MCF 10A (cell line): ENCODE results near the gene PDILT. TPM values are rescaled to one million over a fixed set of nuclear protein-coding genes. Genes with fewer than 3 reads are reported as not detected.
A peak's percentile ranks its signal among the peaks of the same experiment; 100 is the strongest.

Experiments
- BruUV-seq: library from RNA; stranded (reverse); fragments of 400-500 nt; replicated peaks from 2 replicates; lab custom pipeline; 2021; lab: Mats Ljungman, UMichigan
- CTCF ChIA-PET: fragments of 300-600 bp; sonication (Branson Sonifier 250); formaldehyde crosslinking; extraction: SDS; loops from one replicate; lab custom pipeline; 2021; ENCODE audit warnings: antibody characterized with exemption, inconsistent platforms; lab: Yijun Ruan, JAX
- POLR2A ChIA-PET: fragments of 300-600, 350-650 bp; sonication (Branson Sonifier 250); formaldehyde crosslinking; extraction: SDS; loops from one replicate; lab custom pipeline; 2020; ENCODE audit warnings: antibody characterized with exemption, inconsistent platforms; lab: Yijun Ruan, JAX
- DNase-seq: peaks from one replicate; pipeline ENCODE4 v3.0.0-alpha.2; 2018; ENCODE audit not compliant: unreplicated experiment
- H3K27ac Mint-ChIP-seq: one replicate; pipeline ENCODE4 v1.8.0; 2022; ENCODE audit warnings: mild to moderate bottlenecking, low read depth, mixed read lengths; ENCODE audit not compliant: unreplicated experiment
- H3K27me3 Mint-ChIP-seq: one replicate; pipeline ENCODE4 v1.8.0; 2022; ENCODE audit warnings: mixed read lengths; ENCODE audit not compliant: insufficient read depth, unreplicated experiment
- H3K36me3 Mint-ChIP-seq: one replicate; pipeline ENCODE4 v1.8.0; 2022; ENCODE audit warnings: mild to moderate bottlenecking, moderate library complexity, mixed read lengths; ENCODE audit not compliant: insufficient read depth, unreplicated experiment
- H3K4me1 Mint-ChIP-seq: one replicate; pipeline ENCODE4 v1.8.0; 2022; ENCODE audit warnings: mixed read lengths; ENCODE audit not compliant: insufficient read depth, unreplicated experiment
- H3K4me3 Mint-ChIP-seq: one replicate; pipeline ENCODE4 v1.8.0; 2022; ENCODE audit warnings: mild to moderate bottlenecking, moderate library complexity, mixed read lengths; ENCODE audit not compliant: unreplicated experiment
- H3K9me3 Mint-ChIP-seq: one replicate; pipeline ENCODE4 v1.8.0; 2022; ENCODE audit warnings: mixed read lengths; ENCODE audit not compliant: unreplicated experiment
- CTCF ChIP-seq: fragments of 200-600 bp; IDR thresholded peaks from one replicate; pipeline ENCODE4 v1.8.0; 2022; ENCODE audit warnings: antibody characterized with exemption, mild to moderate bottlenecking; ENCODE audit not compliant: unreplicated experiment
- intact Hi-C: fragments of 100-400 bp; cut with micrococcal nuclease; formaldehyde crosslinking; loops from 2 replicates; pipeline ENCODE4 v1.14.1; 2022
- total RNA-seq: library from RNA; stranded (reverse); gene quantifications from 2 replicates; pipeline ENCODE4 v1.2.3, GENCODE V29; 2022

The PDILT gene
- total RNA-seq, 1 experiment from 2014 or later, result not detected

GRCh38 chr16:20411055-20411454 is 6.5 kb upstream of the PDILT start:
- Mint-ChIP-seq H3K4me1 (peaks cover 31% of the 10 kb centered on the region), H3K36me3 (no peaks in the 10 kb centered on the region), H3K4me3 (no peak overlapping the region), H3K9me3 (no peaks in the 10 kb centered on the region), H3K27me3 (no peaks in the 10 kb centered on the region), H3K27ac (no peak overlapping the region)
- BruUV-seq, result no TSS peak
- POLR2A ChIA-PET, result no interaction called here
- CTCF ChIA-PET, result no interaction called here
- no peak for DNase-seq
- intact Hi-C loops, result no loop called here
- no peak for TF ChIP-seq CTCF

DNA sequence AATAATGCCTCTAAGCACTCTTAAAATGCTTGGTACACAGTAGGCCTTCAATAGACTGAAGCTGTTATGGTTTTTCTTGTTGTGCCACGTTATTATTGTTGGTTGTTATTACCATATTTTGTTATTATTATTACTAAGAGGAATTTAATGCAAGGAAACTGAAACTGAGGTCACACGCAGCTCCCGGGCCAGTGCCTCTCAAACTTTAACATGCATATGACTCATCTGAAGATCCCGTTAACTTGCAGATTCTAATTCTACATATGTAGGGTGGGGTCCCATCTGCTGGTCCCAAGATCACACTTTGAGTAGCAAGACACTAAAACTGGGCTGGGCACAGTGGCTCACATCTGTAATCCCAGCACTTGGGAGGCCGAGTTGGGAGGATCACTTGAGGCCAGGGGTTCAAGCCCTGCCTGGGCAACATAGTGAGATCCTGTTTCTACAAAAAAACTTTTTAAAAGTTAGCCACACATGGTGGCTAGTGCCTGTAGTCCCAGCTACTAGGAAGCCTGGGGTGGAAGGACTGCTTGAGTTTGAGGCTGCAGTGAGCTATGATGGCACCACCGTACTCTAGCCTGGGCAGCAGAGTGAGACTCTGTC is 5.7 kb upstream of the PDILT start:
- peak overlapping the region; percentile 64 for H3K27ac Mint-ChIP-seq

GRCh38 chr16:20409398-20410120 is 5.0 kb upstream of the PDILT start, which contains the start of gene ACSM5:
Gene ACSM5 (plus strand): TSS chr16:20409534. CDS start chr16:20411485, 1,951 bp downstream.
- H3K4me3 Mint-ChIP-seq, result peak within 1 kb of the TSS; percentile 3
- H3K9me3 Mint-ChIP-seq, result no peaks in the 10 kb centered on the region
- BruUV-seq, result no TSS peak
- no peak for DNase-seq
- no peaks in the 10 kb centered on the region for H3K27me3 Mint-ChIP-seq
- peak within 1 kb of the TSS; percentile 64 for H3K27ac Mint-ChIP-seq
- no peaks in the 10 kb centered on the region for H3K36me3 Mint-ChIP-seq
- no peak for TF ChIP-seq CTCF
- intact Hi-C loops, result no loop called here
- ChIA-PET POLR2A (interaction anchor here (0.6 to 0.8 kb wide), 2 partner anchors 40 to 434 kb away, joined by 3 read pairs; no protein-coding TSS in a partner anchor), CTCF (interaction anchor here (0.8 to 1.6 kb wide), 3 partner anchors 24 to 510 kb away, joined by 3 to 6 read pairs (median 4); no protein-coding TSS in a partner anchor)
- peaks cover 18% of the 10 kb centered on the region for H3K4me1 Mint-ChIP-seq

More for the DNA sequence above, 5.7 kb upstream of the PDILT start:
- intact Hi-C loops, result no loop called here
- CTCF ChIA-PET, result interaction anchor here (0.8 to 1.6 kb wide), 3 partner anchors 25 to 511 kb away, joined by 3 to 6 read pairs (median 4); no protein-coding TSS in a partner anchor
- H3K27me3 Mint-ChIP-seq, result no peaks in the 10 kb centered on the region
- no peaks in the 10 kb centered on the region for H3K9me3 Mint-ChIP-seq
- H3K4me1 Mint-ChIP-seq, result peaks cover 24% of the 10 kb centered on the region
- no TSS peak for BruUV-seq
- POLR2A ChIA-PET, result interaction anchor here (0.8 kb wide), 1 partner anchor 41 kb away, joined by 3 read pairs; no protein-coding TSS in a partner anchor
- no peak overlapping the region for H3K4me3 Mint-ChIP-seq
- TF ChIP-seq CTCF, result no peak
- no peak for DNase-seq
- H3K36me3 Mint-ChIP-seq, result no peaks in the 10 kb centered on the region

DNA sequence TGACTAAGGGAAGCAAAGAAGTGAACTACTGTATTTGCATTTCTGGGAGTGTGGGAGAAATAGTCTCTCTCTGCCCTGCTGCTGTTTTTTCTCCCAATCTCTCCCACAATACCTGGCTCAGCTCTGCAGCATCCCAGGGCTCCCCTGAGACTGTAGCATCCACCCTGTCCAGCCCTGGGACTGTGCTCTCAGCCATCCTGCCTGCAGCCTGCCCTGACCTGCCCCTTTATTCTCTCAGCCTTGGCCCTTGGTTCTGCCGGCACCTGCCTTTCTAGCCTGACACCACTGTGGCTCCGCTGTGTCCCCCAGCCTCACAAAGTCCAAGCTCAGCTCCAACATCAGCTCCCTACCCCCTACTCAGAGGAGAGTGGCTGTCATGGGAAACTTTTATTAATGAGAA is 1.9 kb downstream of the PDILT start:
- no TSS peak for BruUV-seq
- TF ChIP-seq CTCF, result no peak
- H3K4me1 Mint-ChIP-seq, result peaks cover 6% of the 10 kb centered on the region
- no peaks in the 10 kb centered on the region for H3K27me3 Mint-ChIP-seq
- H3K4me3 Mint-ChIP-seq, result no peak overlapping the region
- no peak for DNase-seq
- no peak overlapping the region for H3K27ac Mint-ChIP-seq
- POLR2A ChIA-PET, result no interaction called here
- H3K9me3 Mint-ChIP-seq, result no peaks in the 10 kb centered on the region
- intact Hi-C loops, result no loop called here
- H3K36me3 Mint-ChIP-seq, result no peaks in the 10 kb centered on the region
- CTCF ChIA-PET, result interaction anchor here (5.6 kb wide), 1 partner anchor 18 kb away, joined by 51 read pairs; no protein-coding TSS in a partner anchor
